Esophagus squamous epithelium (tissue), 4 donors: ENCODE results near the gene IGF1R.

Experiments used
- CTCF ChIP-seq, 6 experiments: fragments of 450-650 bp in 4 of 6; fragments of 200-600 bp in 2 of 6; sonication (generic) in 2 of 6; IDR thresholded peaks; one replicate each; pipeline ENCODE4 v1.5.1; 2016 to 2019; ENCODE audit warnings: antibody characterized with exemption in 6 of 6, mild to moderate bottlenecking in 4 of 6, moderate library complexity in 4 of 6
- POLR2A ChIP-seq, 4 donors: fragments of 450-650 bp; IDR thresholded peaks; one replicate each; pipeline ENCODE4 v1.6.1; 2017; ENCODE audit warnings: antibody characterized with exemption in 4 of 4, mild to moderate bottlenecking in 4 of 4, moderate library complexity in 3 of 4

GRCh38 chr15:98647026-98647773 is 1.1 kb upstream of the IGF1R start:
- peak in 5 of 6 experiments; percentile 19 to 90 (median 83) for TF ChIP-seq CTCF (IDR thresholded peaks at IDR 0.05)
- peak in 1 of 4 donors; percentile 10 for TF ChIP-seq POLR2A (IDR thresholded peaks at IDR 0.05)
